ENCODE data around the gene CREB3L1. TPM values are rescaled to one million over a fixed set of nuclear protein-coding genes. Genes with fewer than 3 reads are reported as not detected.

CREB3L1 gene
- total RNA-seq, 1 donor from 2014 or later = 6.1 TPM

DNA sequence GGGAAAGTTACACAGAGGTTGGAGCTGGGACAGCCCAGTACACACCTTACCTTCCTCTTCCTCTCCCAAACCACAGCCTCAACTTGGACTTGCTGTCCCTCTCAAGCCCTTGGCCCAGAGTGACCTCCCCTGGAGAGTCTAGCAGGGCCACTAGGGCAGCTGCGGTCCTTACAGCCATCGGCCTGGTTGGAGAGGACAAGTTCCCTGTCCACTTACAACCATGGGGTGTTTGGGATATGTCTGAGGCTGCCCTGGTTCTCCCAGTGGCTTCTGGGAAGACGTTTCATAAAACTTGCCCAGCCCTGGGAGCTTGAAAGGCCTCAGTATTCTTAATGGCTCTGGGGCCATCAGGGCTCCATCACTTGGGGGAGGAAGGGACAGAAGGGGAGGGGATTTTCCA is 56.7 kb downstream of the CREB3L1 start:
- H3K4me1 Mint-ChIP-seq (ENCODE audit: low read depth, unreplicated experiment) = peaks cover 31% of the 10 kb centered on the region
- H3K36me3 Mint-ChIP-seq (ENCODE audit: unreplicated experiment) = no peaks in the 10 kb centered on the region
- H3K27ac Mint-ChIP-seq (ENCODE audit: unreplicated experiment) = no peak overlapping the region
- peaks cover 10% of the 10 kb centered on the region for H3K27me3 Mint-ChIP-seq (ENCODE audit: unreplicated experiment)
- no peak for DNase-seq
- no peak overlapping the region for H3K4me3 Mint-ChIP-seq (ENCODE audit: unreplicated experiment)
- peaks cover 10% of the 10 kb centered on the region for H3K9me3 Mint-ChIP-seq (ENCODE audit: unreplicated experiment)
- TF ChIP-seq CTCF (IDR thresholded peaks at IDR 0.05; ENCODE audit: partially characterized antibody, unreplicated experiment) = no peak

- no peak overlapping the region for H3K27ac Mint-ChIP-seq (ENCODE audit: unreplicated experiment)
- peaks cover 27% of the 10 kb centered on the region for H3K4me1 Mint-ChIP-seq (ENCODE audit: low read depth, unreplicated experiment)
- H3K36me3 Mint-ChIP-seq (ENCODE audit: unreplicated experiment) = no peaks in the 10 kb centered on the region
- H3K4me3 Mint-ChIP-seq (ENCODE audit: unreplicated experiment) = peak overlapping the region; percentile 38
- H3K27me3 Mint-ChIP-seq (ENCODE audit: unreplicated experiment) = peaks cover 10% of the 10 kb centered on the region
- H3K9me3 Mint-ChIP-seq (ENCODE audit: unreplicated experiment) = peaks cover 9% of the 10 kb centered on the region
- DNase-seq = no peak
- no peak for TF ChIP-seq CTCF (IDR thresholded peaks at IDR 0.05; ENCODE audit: partially characterized antibody, unreplicated experiment)
Observed at GRCh38 chr11:46335271-46335670, 57.8 kb downstream of the CREB3L1 start.

- Mint-ChIP-seq H3K4me3 (ENCODE audit: unreplicated experiment) (no peak overlapping the region), H3K36me3 (ENCODE audit: unreplicated experiment) (no peaks in the 10 kb centered on the region), H3K9me3 (ENCODE audit: unreplicated experiment) (peaks cover 9% of the 10 kb centered on the region), H3K27me3 (ENCODE audit: unreplicated experiment) (peaks cover 10% of the 10 kb centered on the region), H3K4me1 (ENCODE audit: low read depth, unreplicated experiment) (peaks cover 22% of the 10 kb centered on the region), H3K27ac (ENCODE audit: unreplicated experiment) (peak overlapping the region; percentile 22)
- TF ChIP-seq CTCF (IDR thresholded peaks at IDR 0.05; ENCODE audit: partially characterized antibody, unreplicated experiment) = no peak
- no peak for DNase-seq
Observed at GRCh38 chr11:46335890-46336562, 58.6 kb downstream of the CREB3L1 start.

DNA sequence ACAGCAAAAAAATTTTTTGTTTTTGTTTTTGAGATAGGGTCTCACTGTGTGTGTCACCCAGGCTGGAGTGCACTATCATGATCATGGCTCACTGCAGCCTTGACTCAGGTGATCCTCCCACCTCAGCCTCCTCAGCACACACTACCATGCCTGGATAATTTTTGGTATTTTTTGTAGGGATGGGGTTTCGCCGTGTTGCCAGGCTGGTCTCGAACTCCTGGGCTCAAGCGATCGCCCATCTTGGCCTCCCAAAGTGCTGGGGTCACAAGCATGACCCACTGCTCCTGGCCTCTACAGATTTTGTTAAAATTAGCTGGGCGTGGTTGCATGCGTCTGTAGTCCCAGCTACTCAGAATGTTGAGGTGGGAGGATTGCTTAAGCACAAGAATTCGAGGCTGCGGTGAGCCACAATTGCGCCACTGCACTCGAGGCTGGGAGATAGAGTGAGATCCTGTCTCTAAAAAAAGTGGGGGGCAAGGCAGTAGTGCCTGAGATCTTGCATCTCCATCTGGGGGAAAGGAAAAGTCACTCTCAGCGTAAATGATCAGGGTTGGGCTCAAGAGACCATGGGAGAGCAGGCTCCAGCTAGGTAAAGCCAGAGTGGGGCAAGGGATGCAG is 59.2 kb downstream of the CREB3L1 start:
- no peak for DNase-seq
- no peak for TF ChIP-seq CTCF (IDR thresholded peaks at IDR 0.05; ENCODE audit: partially characterized antibody, unreplicated experiment)
- Mint-ChIP-seq H3K36me3 (ENCODE audit: unreplicated experiment) (no peaks in the 10 kb centered on the region), H3K4me1 (ENCODE audit: low read depth, unreplicated experiment) (peaks cover 20% of the 10 kb centered on the region), H3K27me3 (ENCODE audit: unreplicated experiment) (peaks cover 10% of the 10 kb centered on the region), H3K27ac (ENCODE audit: unreplicated experiment) (no peak overlapping the region), H3K9me3 (ENCODE audit: unreplicated experiment) (peaks cover 7% of the 10 kb centered on the region), H3K4me3 (ENCODE audit: unreplicated experiment) (no peak overlapping the region)

GRCh38 chr11:46337626-46338345 is 60.3 kb downstream of the CREB3L1 start:
- Mint-ChIP-seq H3K4me1 (ENCODE audit: low read depth, unreplicated experiment) (peaks cover 20% of the 10 kb centered on the region), H3K27me3 (ENCODE audit: unreplicated experiment) (peaks cover 8% of the 10 kb centered on the region), H3K9me3 (ENCODE audit: unreplicated experiment) (peaks cover 4% of the 10 kb centered on the region), H3K36me3 (ENCODE audit: unreplicated experiment) (no peaks in the 10 kb centered on the region), H3K27ac (ENCODE audit: unreplicated experiment) (no peak overlapping the region), H3K4me3 (ENCODE audit: unreplicated experiment) (no peak overlapping the region)
- DNase-seq = no peak
- no peak for TF ChIP-seq CTCF (IDR thresholded peaks at IDR 0.05; ENCODE audit: partially characterized antibody, unreplicated experiment)
